ENCODE data around the gene KRT78. TPM values are rescaled to one million over a fixed set of nuclear protein-coding genes. Genes with fewer than 3 reads are reported as not detected.

The KRT78 gene
- total RNA-seq, 6 experiments from 2014 or later: 0.30 TPM; not detected in 5

DNA sequence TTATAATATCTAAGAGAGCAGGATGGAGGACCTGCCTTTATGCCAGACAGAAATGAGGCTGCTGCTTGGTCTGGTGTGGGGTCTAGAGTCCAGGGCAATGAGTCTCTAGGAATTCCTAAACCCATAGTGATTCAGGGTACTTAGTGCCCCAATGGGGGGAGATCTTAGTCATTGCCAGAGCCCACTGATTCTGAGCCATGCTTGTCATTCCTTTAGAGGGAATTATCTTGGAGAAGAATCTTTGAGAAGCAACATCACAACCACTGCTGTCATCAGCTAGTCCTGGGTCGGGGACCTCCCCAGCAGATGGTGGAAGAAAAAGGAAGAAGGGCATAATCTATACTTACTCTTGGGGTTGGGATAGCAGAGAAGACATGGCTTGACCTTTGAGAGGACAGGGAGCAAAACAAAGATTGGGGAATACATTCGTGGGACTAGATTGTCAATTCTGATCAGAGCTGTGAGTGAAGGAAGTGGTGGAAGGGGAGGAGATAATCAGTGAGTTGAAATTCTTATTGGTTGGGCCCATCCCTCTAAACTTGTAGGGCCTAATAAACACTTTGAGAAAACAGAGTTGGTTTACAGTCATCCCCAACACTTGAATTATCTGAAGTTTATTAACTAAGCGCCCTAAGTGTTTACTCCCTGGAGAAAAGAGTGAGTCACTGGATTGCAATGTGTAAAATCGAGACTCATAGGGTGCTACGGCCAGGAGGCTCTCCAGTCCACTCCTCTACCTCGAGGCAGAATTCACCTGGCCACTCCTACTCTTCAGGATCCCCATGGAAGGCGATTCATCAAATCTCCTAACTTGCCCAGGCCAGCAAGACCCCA is 49.9 kb downstream of the KRT78 start:
- Mint-ChIP-seq H3K4me3 (peak overlapping the region; percentile 64), H3K4me1 (ENCODE audit: low read depth) (peaks cover 60% of the 10 kb centered on the region), H3K9me3 (no peaks in the 10 kb centered on the region), H3K36me3 (ENCODE audit: low read depth) (no peaks in the 10 kb centered on the region), H3K27ac (peak overlapping the region; percentile 81), H3K27me3 (ENCODE audit: insufficient read depth) (peaks cover 13% of the 10 kb centered on the region)
- DNase-seq: peak; percentile 57
- TF ChIP-seq, protein P1, sequence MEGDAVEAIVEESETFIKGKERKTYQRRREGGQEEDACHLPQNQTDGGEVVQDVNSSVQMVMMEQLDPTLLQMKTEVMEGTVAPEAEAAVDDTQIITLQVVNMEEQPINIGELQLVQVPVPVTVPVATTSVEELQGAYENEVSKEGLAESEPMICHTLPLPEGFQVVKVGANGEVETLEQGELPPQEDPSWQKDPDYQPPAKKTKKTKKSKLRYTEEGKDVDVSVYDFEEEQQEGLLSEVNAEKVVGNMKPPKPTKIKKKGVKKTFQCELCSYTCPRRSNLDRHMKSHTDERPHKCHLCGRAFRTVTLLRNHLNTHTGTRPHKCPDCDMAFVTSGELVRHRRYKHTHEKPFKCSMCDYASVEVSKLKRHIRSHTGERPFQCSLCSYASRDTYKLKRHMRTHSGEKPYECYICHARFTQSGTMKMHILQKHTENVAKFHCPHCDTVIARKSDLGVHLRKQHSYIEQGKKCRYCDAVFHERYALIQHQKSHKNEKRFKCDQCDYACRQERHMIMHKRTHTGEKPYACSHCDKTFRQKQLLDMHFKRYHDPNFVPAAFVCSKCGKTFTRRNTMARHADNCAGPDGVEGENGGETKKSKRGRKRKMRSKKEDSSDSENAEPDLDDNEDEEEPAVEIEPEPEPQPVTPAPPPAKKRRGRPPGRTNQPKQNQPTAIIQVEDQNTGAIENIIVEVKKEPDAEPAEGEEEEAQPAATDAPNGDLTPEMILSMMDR (IDR thresholded peaks at IDR 0.05): no peak

DNA sequence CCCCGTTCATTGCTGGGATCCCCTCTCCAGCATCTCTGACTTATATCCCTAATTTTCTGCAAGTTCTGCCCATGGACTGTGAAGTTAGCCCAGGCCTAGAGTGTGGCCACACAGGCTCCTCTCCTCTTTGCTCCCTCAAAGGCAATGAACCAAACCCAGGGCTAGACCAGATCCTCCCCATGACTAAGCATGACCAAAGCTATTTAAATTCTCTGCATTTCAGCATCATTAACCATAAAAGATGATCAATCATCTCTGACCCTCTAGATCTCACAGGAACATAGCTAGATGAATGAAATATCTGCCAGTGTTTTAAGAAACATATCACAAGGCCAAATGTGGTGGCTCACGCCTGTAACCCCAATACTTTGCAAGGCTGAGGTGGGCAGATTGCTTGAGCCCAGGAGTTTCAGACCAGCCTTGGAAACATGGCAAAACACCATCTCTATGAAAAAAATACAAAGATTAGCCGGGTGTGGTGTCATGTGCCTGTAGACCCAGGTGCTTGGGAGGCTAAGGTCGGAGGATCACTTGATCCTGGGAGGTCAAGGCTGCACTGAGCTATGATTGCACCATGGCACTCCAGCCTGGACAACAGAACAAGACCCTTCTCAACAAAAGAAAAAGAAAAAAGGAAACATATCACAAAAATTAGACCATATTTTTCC is 50.7 kb downstream of the KRT78 start:
- peak overlapping the region; percentile 34 for H3K4me3 Mint-ChIP-seq
- H3K9me3 Mint-ChIP-seq: no peaks in the 10 kb centered on the region
- H3K36me3 Mint-ChIP-seq (ENCODE audit: low read depth): no peaks in the 10 kb centered on the region
- peak; percentile 77 for DNase-seq
- TF ChIP-seq, protein P1 (IDR thresholded peaks at IDR 0.05): no peak
- peaks cover 61% of the 10 kb centered on the region for H3K4me1 Mint-ChIP-seq (ENCODE audit: low read depth)
- peaks cover 7% of the 10 kb centered on the region for H3K27me3 Mint-ChIP-seq (ENCODE audit: insufficient read depth)
- H3K27ac Mint-ChIP-seq: peak overlapping the region; percentile 81

DNA sequence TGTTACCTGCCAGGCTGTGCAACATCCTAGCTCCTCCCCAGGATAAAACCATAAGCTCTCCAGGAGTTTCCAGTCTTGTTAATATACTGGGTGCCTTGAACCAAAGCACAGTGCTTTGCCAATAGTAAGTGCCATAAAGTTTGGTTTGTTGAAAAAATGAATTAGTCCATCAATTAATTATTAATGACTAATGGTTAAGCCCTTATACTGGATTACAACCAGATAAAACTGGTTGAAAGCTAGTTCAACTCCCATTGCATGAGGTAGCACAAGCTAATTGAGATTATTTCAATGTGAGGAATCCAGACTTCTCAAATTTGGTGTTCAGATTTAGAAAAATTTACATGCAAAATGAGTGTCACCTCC is 51.3 kb downstream of the KRT78 start:
- TF ChIP-seq, protein P1 (IDR thresholded peaks at IDR 0.05): no peak
- Mint-ChIP-seq H3K27me3 (ENCODE audit: insufficient read depth) (peaks cover 10% of the 10 kb centered on the region), H3K27ac (peak overlapping the region; percentile 81; the same call in 1 of the 2 replicates), H3K36me3 (ENCODE audit: low read depth) (no peaks in the 10 kb centered on the region), H3K4me1 (ENCODE audit: low read depth) (peaks cover 61% of the 10 kb centered on the region), H3K4me3 (no peak overlapping the region), H3K9me3 (no peaks in the 10 kb centered on the region)
- no peak for DNase-seq

DNA sequence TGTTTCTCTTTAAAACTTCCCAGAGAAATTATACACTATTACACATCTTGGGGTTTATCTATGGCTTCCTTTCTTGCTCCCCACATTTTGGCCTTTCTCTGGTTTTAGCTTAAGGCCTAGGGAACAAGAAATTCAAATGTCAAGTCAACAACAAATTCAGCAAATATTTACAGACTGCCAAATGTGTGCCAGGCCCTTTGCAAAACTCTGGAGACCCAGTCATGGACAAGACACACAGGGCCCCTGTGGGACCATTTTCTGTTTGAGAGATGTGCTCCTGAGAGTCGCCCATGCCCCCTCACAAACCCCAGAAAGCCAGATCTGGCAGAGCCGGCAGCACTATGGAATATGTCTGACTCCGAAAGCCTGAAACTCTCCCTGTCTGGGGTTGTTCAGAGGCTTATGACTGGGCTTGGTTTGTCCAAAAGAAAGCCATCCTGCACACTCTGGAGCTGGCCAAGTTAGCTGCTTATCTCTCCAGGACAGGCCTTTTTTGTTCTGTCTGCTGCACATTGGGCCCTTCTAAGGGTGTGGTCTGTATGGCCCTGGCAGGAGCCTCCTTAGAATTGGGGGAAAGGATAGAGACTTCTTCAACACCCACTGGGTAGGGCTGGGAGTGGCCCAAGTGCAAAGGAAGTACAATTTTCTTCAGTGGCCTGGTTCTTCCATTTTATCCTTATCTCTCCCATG is 51.8 kb downstream of the KRT78 start:
- Mint-ChIP-seq H3K9me3 (no peaks in the 10 kb centered on the region), H3K36me3 (ENCODE audit: low read depth) (no peaks in the 10 kb centered on the region), H3K27ac (no peak overlapping the region), H3K4me3 (no peak overlapping the region), H3K27me3 (ENCODE audit: insufficient read depth) (peaks cover 12% of the 10 kb centered on the region), H3K4me1 (ENCODE audit: low read depth) (peaks cover 61% of the 10 kb centered on the region)
- TF ChIP-seq, protein P1 (IDR thresholded peaks at IDR 0.05): no peak
- no peak for DNase-seq

DNA sequence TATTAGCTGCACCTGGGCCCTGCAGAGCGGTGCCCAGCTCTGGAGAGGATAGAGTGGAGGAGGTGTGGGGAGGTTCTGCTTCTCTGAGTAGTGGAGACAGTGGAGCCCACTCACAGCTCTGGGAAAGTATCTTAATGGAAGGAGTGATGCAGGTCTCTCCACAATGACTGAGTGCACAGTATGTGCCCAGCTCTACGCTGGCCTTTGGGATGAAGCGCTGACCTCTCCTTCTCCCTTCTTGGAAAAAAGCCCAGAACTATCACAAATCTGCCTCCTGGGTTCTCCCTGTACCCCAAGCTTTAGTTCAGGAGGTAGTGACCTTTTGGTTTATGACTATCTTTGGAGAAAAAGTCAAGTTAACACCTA is 52.4 kb downstream of the KRT78 start:
- TF ChIP-seq, protein P1 (IDR thresholded peaks at IDR 0.05): no peak
- H3K36me3 Mint-ChIP-seq (ENCODE audit: low read depth): no peaks in the 10 kb centered on the region
- H3K27me3 Mint-ChIP-seq (ENCODE audit: insufficient read depth): peaks cover 15% of the 10 kb centered on the region
- no peak overlapping the region for H3K4me3 Mint-ChIP-seq
- H3K4me1 Mint-ChIP-seq (ENCODE audit: low read depth): peaks cover 61% of the 10 kb centered on the region
- no peak overlapping the region for H3K27ac Mint-ChIP-seq
- H3K9me3 Mint-ChIP-seq: no peaks in the 10 kb centered on the region
- no peak for DNase-seq
